Measurements from ENCODE around the gene KCNK6.

GRCh38 chr19:38294090-38294489 lies 25.6 kb upstream of the KCNK6 start:
- TF ChIP-seq EZH2 (IDR thresholded peaks at IDR 0.05; ENCODE audit: low read length), result no peak
- TF ChIP-seq, protein P1, sequence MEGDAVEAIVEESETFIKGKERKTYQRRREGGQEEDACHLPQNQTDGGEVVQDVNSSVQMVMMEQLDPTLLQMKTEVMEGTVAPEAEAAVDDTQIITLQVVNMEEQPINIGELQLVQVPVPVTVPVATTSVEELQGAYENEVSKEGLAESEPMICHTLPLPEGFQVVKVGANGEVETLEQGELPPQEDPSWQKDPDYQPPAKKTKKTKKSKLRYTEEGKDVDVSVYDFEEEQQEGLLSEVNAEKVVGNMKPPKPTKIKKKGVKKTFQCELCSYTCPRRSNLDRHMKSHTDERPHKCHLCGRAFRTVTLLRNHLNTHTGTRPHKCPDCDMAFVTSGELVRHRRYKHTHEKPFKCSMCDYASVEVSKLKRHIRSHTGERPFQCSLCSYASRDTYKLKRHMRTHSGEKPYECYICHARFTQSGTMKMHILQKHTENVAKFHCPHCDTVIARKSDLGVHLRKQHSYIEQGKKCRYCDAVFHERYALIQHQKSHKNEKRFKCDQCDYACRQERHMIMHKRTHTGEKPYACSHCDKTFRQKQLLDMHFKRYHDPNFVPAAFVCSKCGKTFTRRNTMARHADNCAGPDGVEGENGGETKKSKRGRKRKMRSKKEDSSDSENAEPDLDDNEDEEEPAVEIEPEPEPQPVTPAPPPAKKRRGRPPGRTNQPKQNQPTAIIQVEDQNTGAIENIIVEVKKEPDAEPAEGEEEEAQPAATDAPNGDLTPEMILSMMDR (optimal IDR thresholded peaks at IDR 0.05 in 1 of 3, IDR thresholded peaks at IDR 0.05 in 1 of 3, conservative IDR thresholded peaks at IDR 0.05 in 1 of 3; ENCODE audit: extremely low read depth in 1 of 3, insufficient read depth in 2 of 3, low read length in 3 of 3), result no peak
